ENCODE data around the gene CACTIN.

Gene CACTIN

GRCh38 chr19:3593156-3593555, 33.4 kb downstream of the CACTIN start:
- Histone ChIP-seq H3K27ac (ENCODE audit: low read length, poor library complexity, severe bottlenecking) (no peak overlapping the region), H3K4me2 (ENCODE audit: low read length, poor library complexity, severe bottlenecking) (peak overlapping the region; percentile 11), H4K8ac (ENCODE audit: low read length) (peak overlapping the region; percentile 54), H3K4me3 (ENCODE audit: insufficient read depth in 1 of 2, low read depth in 1 of 2, low read length in 2 of 2) (no peak overlapping the region), H3K9ac (ENCODE audit: low read length) (no peak overlapping the region), H2BK12ac (ENCODE audit: low read length in 2 of 2) (no peak overlapping the region), H3K4me1 (ENCODE audit: control insufficient read depth, insufficient read depth, low read depth, low read length) (no peaks in the 10 kb centered on the region), H2BK15ac (ENCODE audit: low read depth, poor library complexity, severe bottlenecking) (no peak overlapping the region), H2BK5ac (ENCODE audit: low read depth, low read length, poor library complexity, severe bottlenecking) (no peak overlapping the region), H3K36me3 (ENCODE audit: control insufficient read depth in 1 of 2, insufficient read depth in 2 of 2, low read depth in 1 of 2, low read length in 2 of 2) (peaks cover 0 to 9% of the 10 kb centered on the region in 2 experiments), H3K18ac (ENCODE audit: low read depth in 1 of 2, low read length in 2 of 2) (no peak overlapping the region), H4K91ac (ENCODE audit: low read length) (peak overlapping the region; percentile 7), H3K9me3 (ENCODE audit: control insufficient read depth, low read length) (no peaks in the 10 kb centered on the region), H3K4ac (ENCODE audit: low read depth in 1 of 2, low read length in 2 of 2) (no peak overlapping the region), H3K14ac (ENCODE audit: low read length in 2 of 2) (no peak overlapping the region), H2AFZ (ENCODE audit: low read depth, low read length) (no peak overlapping the region), H2BK120ac (ENCODE audit: low read depth, low read length) (no peak overlapping the region), H2AK5ac (ENCODE audit: low read length, severe bottlenecking) (no peak overlapping the region), H3K23ac (ENCODE audit: low read length in 2 of 2) (peak overlapping the region in 1 of 2 experiments; percentile 34), H3K27me3 (ENCODE audit: control insufficient read depth in 1 of 2, insufficient read depth in 1 of 2, low read length in 2 of 2) (peaks cover 0 to 16% of the 10 kb centered on the region in 2 experiments), H3K79me1 (replicated peaks; ENCODE audit: low read length, poor library complexity, severe bottlenecking) (no peaks in the 10 kb centered on the region)
- WGBS: 56% methylated on average over 11 of the region's 11 CpGs
- no peak for DNase-seq

GRCh38 chr19:3591876-3592613, 34.5 kb downstream of the CACTIN start:
- no peak overlapping the region for H4K8ac ChIP-seq (ENCODE audit: low read length)
- DNase-seq: no peak
- no peak overlapping the region for H3K4ac ChIP-seq (ENCODE audit: low read depth in 1 of 2, low read length in 2 of 2)
- peaks cover 0 to 16% of the 10 kb centered on the region in 2 experiments for H3K27me3 ChIP-seq (ENCODE audit: control insufficient read depth in 1 of 2, insufficient read depth in 1 of 2, low read length in 2 of 2)
- no peak overlapping the region for H3K14ac ChIP-seq (ENCODE audit: low read length in 2 of 2)
- H4K91ac ChIP-seq (ENCODE audit: low read length): no peak overlapping the region
- H3K18ac ChIP-seq (ENCODE audit: low read depth in 1 of 2, low read length in 2 of 2): no peak overlapping the region
- H2BK5ac ChIP-seq (ENCODE audit: low read depth, low read length, poor library complexity, severe bottlenecking): no peak overlapping the region
- WGBS: 84% methylated on average over 9 of the region's 9 CpGs
- H3K9ac ChIP-seq (ENCODE audit: low read length): no peak overlapping the region
- no peaks in the 10 kb centered on the region for H3K4me1 ChIP-seq (ENCODE audit: control insufficient read depth, insufficient read depth, low read depth, low read length)
- H2BK120ac ChIP-seq (ENCODE audit: low read depth, low read length): no peak overlapping the region
- no peak overlapping the region for H2BK12ac ChIP-seq (ENCODE audit: low read length in 2 of 2)
- H3K4me3 ChIP-seq (ENCODE audit: insufficient read depth in 1 of 2, low read depth in 1 of 2, low read length in 2 of 2): no peak overlapping the region
- peaks cover 0 to 9% of the 10 kb centered on the region in 2 experiments for H3K36me3 ChIP-seq (ENCODE audit: control insufficient read depth in 1 of 2, insufficient read depth in 2 of 2, low read depth in 1 of 2, low read length in 2 of 2)
- no peak overlapping the region for H2AK5ac ChIP-seq (ENCODE audit: low read length, severe bottlenecking)
- H3K4me2 ChIP-seq (ENCODE audit: low read length, poor library complexity, severe bottlenecking): no peak overlapping the region
- no peak overlapping the region for H2AFZ ChIP-seq (ENCODE audit: low read depth, low read length)
- H3K23ac ChIP-seq (ENCODE audit: low read length in 2 of 2): no peak overlapping the region
- H3K9me3 ChIP-seq (ENCODE audit: control insufficient read depth, low read length): no peaks in the 10 kb centered on the region
- H3K79me1 ChIP-seq (replicated peaks; ENCODE audit: low read length, poor library complexity, severe bottlenecking): no peaks in the 10 kb centered on the region
- H3K27ac ChIP-seq (ENCODE audit: low read length, poor library complexity, severe bottlenecking): no peak overlapping the region
- H2BK15ac ChIP-seq (ENCODE audit: low read depth, poor library complexity, severe bottlenecking): no peak overlapping the region

DNA sequence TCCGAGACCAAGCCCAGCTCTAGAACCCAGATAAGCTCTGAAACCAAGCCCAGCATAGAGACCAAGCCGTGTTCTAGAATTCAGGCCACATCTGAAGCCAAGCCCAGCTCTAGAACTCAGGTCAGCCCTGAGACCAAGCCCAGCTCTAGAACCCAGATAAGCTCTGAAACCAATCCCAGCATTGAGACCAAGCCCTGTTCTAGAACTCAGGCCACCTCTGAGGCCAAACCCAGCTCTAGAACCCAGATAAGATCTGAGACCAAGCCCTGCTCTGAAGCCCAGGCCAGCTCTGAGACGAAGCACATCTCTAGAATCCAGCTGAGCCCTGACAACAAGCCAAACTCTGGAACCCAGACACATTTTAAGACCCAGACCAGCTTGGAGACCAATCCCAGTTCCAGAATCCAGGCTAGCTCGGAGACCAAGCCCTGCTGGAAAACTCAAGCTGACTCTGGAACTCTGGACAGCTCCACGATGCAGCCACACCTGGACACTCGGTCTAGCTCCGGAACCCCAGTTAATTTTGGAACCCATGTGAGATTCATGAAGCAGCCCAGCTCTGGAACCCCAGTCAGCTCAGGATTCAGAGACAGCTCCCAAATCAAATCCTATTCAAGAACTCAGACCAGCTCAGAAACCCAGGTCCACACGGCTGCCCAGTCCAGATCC, 35.5 kb downstream of the CACTIN start:
- H2AFZ ChIP-seq (ENCODE audit: low read depth, low read length): no peak overlapping the region
- no peak overlapping the region for H2BK12ac ChIP-seq (ENCODE audit: low read length in 2 of 2)
- H2BK120ac ChIP-seq (ENCODE audit: low read depth, low read length): no peak overlapping the region
- H2BK15ac ChIP-seq (ENCODE audit: low read depth, poor library complexity, severe bottlenecking): no peak overlapping the region
- H3K4me1 ChIP-seq (ENCODE audit: control insufficient read depth, insufficient read depth, low read depth, low read length): no peaks in the 10 kb centered on the region
- H4K91ac ChIP-seq (ENCODE audit: low read length): no peak overlapping the region
- H3K9ac ChIP-seq (ENCODE audit: low read length): no peak overlapping the region
- H3K79me1 ChIP-seq (replicated peaks; ENCODE audit: low read length, poor library complexity, severe bottlenecking): no peaks in the 10 kb centered on the region
- H2BK5ac ChIP-seq (ENCODE audit: low read depth, low read length, poor library complexity, severe bottlenecking): no peak overlapping the region
- H2AK5ac ChIP-seq (ENCODE audit: low read length, severe bottlenecking): no peak overlapping the region
- H3K23ac ChIP-seq (ENCODE audit: low read length in 2 of 2): no peak overlapping the region
- no peak overlapping the region for H3K14ac ChIP-seq (ENCODE audit: low read length in 2 of 2)
- no peak overlapping the region for H4K8ac ChIP-seq (ENCODE audit: low read length)
- peaks cover 0 to 25% of the 10 kb centered on the region in 2 experiments for H3K27me3 ChIP-seq (ENCODE audit: control insufficient read depth in 1 of 2, insufficient read depth in 1 of 2, low read length in 2 of 2)
- H3K4me3 ChIP-seq (ENCODE audit: insufficient read depth in 1 of 2, low read depth in 1 of 2, low read length in 2 of 2): no peak overlapping the region
- H3K4ac ChIP-seq (ENCODE audit: low read depth in 1 of 2, low read length in 2 of 2): no peak overlapping the region
- H3K9me3 ChIP-seq (ENCODE audit: control insufficient read depth, low read length): no peaks in the 10 kb centered on the region
- no peak overlapping the region for H3K18ac ChIP-seq (ENCODE audit: low read depth in 1 of 2, low read length in 2 of 2)
- no peak overlapping the region for H3K4me2 ChIP-seq (ENCODE audit: low read length, poor library complexity, severe bottlenecking)
- 91% methylated on average over 8 of the region's 8 CpGs for WGBS
- peaks cover 0 to 9% of the 10 kb centered on the region in 2 experiments for H3K36me3 ChIP-seq (ENCODE audit: control insufficient read depth in 1 of 2, insufficient read depth in 2 of 2, low read depth in 1 of 2, low read length in 2 of 2)
- H3K27ac ChIP-seq (ENCODE audit: low read length, poor library complexity, severe bottlenecking): no peak overlapping the region
- DNase-seq: no peak

DNA sequence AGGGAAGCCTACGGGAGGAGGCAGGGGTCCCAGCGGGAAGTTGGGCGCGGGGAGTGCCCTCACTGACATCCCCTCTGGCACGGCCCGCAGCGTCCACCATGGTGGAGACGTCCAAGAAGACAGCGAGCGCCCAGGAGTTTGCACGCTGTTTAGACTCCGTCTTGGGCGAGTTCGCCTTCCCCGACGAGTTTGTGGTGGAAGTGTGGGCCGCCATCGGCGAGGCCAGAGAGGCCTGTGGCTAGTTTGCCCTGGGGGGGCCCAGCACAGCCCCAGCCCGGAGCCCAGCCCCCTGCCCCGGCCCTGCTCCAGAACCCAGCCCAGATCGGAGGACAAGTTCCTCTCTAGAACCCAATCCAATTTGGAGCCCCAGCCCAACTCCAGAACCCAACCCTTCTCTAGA, 36.6 kb downstream of the CACTIN start:
- Histone ChIP-seq H3K79me1 (replicated peaks; ENCODE audit: low read length, poor library complexity, severe bottlenecking) (no peaks in the 10 kb centered on the region), H3K4ac (ENCODE audit: low read depth in 1 of 2, low read length in 2 of 2) (no peak overlapping the region), H3K36me3 (ENCODE audit: control insufficient read depth in 1 of 2, insufficient read depth in 2 of 2, low read depth in 1 of 2, low read length in 2 of 2) (peaks cover 0 to 2% of the 10 kb centered on the region in 2 experiments), H3K9ac (ENCODE audit: low read length) (no peak overlapping the region), H3K9me3 (ENCODE audit: control insufficient read depth, low read length) (no peaks in the 10 kb centered on the region), H2AFZ (ENCODE audit: low read depth, low read length) (no peak overlapping the region), H4K91ac (ENCODE audit: low read length) (no peak overlapping the region), H3K4me2 (ENCODE audit: low read length, poor library complexity, severe bottlenecking) (no peak overlapping the region), H3K18ac (ENCODE audit: low read depth in 1 of 2, low read length in 2 of 2) (no peak overlapping the region), H2AK5ac (ENCODE audit: low read length, severe bottlenecking) (no peak overlapping the region), H3K14ac (ENCODE audit: low read length in 2 of 2) (no peak overlapping the region), H3K27ac (ENCODE audit: low read length, poor library complexity, severe bottlenecking) (no peak overlapping the region), H3K23ac (ENCODE audit: low read length in 2 of 2) (no peak overlapping the region), H4K8ac (ENCODE audit: low read length) (no peak overlapping the region), H2BK15ac (ENCODE audit: low read depth, poor library complexity, severe bottlenecking) (no peak overlapping the region), H2BK12ac (ENCODE audit: low read length in 2 of 2) (no peak overlapping the region), H3K4me1 (ENCODE audit: control insufficient read depth, insufficient read depth, low read depth, low read length) (peaks cover 10% of the 10 kb centered on the region), H2BK5ac (ENCODE audit: low read depth, low read length, poor library complexity, severe bottlenecking) (no peak overlapping the region), H3K4me3 (ENCODE audit: insufficient read depth in 1 of 2, low read depth in 1 of 2, low read length in 2 of 2) (no peak overlapping the region), H3K27me3 (ENCODE audit: control insufficient read depth in 1 of 2, insufficient read depth in 1 of 2, low read length in 2 of 2) (peaks cover 5 to 31% of the 10 kb centered on the region in 2 experiments), H2BK120ac (ENCODE audit: low read depth, low read length) (no peak overlapping the region)
- WGBS: 96% methylated on average over 22 of the region's 22 CpGs
- no peak for DNase-seq

All from mesenchymal stem cell (in vitro differentiated cells and primary cell).